H1 (cell line): ENCODE data around the gene GGT6. TPM values are rescaled to one million over a fixed set of nuclear protein-coding genes. Genes with fewer than 3 reads are reported as not detected.

Experiments
- CTCF ChIA-PET: fragments of 300-600 bp; sonication (Branson Sonifier 250); formaldehyde crosslinking; loops from one replicate; lab custom pipeline; 2021; ENCODE audit not compliant: partially characterized antibody; lab: Charles Lee
- POLR2A ChIA-PET: fragments of 300-600 bp; sonication (Branson Sonifier 250); formaldehyde crosslinking; loops from one replicate; lab custom pipeline; 2021; ENCODE audit warnings: inconsistent platforms; ENCODE audit not compliant: partially characterized antibody; lab: Charles Lee
- DNase-seq, 2 experiments: peaks; one replicate each; pipeline versions ENCODE4 v3.0.0 to v3.0.0-alpha.2; 2010 to 2022; ENCODE audit warnings: low spot score in 2 of 2, low read depth in 1 of 2, mixed read lengths in 1 of 2
- FAIRE-seq: peaks from 2 replicates; lab custom pipeline; 2011; peaks lifted over from hg19 to GRCh38; lab: Jason Lieb, UNC
- H2AFZ ChIP-seq: 2 replicates; pipeline ENCODE4 v1.8.1; 2012; ENCODE audit warnings: low read length, inconsistent platforms
- H2AK5ac ChIP-seq: 2 replicates; pipeline ENCODE4 v1.6.1; 2013; ENCODE audit warnings: low read depth, low read length
- H2BK120ac ChIP-seq: replicated peaks from 2 replicates; pipeline ENCODE3; 2013; ENCODE audit warnings: low read depth, low read length, inconsistent platforms
- H2BK12ac ChIP-seq: 2 replicates; pipeline ENCODE4 v1.6.1; 2013; ENCODE audit warnings: low read depth, low read length
- H2BK15ac ChIP-seq: 2 replicates; pipeline ENCODE4 v1.6.1; 2013; ENCODE audit warnings: low read length
- H2BK20ac ChIP-seq: 2 replicates; pipeline ENCODE4 v1.6.1; 2013; ENCODE audit warnings: low read length
- H2BK5ac ChIP-seq: 2 replicates; pipeline ENCODE4 v1.6.1; 2013; ENCODE audit warnings: low read depth, low read length
- H3K14ac ChIP-seq: 2 replicates; pipeline ENCODE4 v1.6.1; 2013; ENCODE audit warnings: inconsistent platforms; ENCODE audit not compliant: insufficient read length
- H3K18ac ChIP-seq: 2 replicates; pipeline ENCODE4 v1.6.1; 2013; ENCODE audit warnings: low read length; ENCODE audit errors: extremely low read depth
- H3K23ac ChIP-seq: 2 replicates; pipeline ENCODE4 v1.6.1; 2013; ENCODE audit warnings: inconsistent platforms; ENCODE audit not compliant: insufficient read length
- H3K23me2 ChIP-seq: 2 replicates; pipeline ENCODE4 v1.6.1; 2013; ENCODE audit warnings: low read depth, low read length
- H3K27ac ChIP-seq: 2 replicates; pipeline ENCODE4 v1.6.1; 2011; ENCODE audit warnings: low read depth, low read length, inconsistent platforms
- H3K27me3 ChIP-seq, 4 experiments: replicated peaks in 1 of 4; 1 replicate in 1 of 4; 2 replicates in 3 of 4; pipeline versions ENCODE4 v1.6.1 to v1.8.1; 2011 to 2013; ENCODE audit warnings: low read length in 3 of 4, mild to moderate bottlenecking in 3 of 4, inconsistent platforms in 2 of 4, mixed read lengths in 2 of 4, moderate library complexity in 1 of 4; ENCODE audit not compliant: control insufficient read depth in 3 of 4, insufficient read depth in 3 of 4; ENCODE audit errors: extremely low read depth in 1 of 4
- H3K36me3 ChIP-seq, 4 experiments: 2 replicates each; pipeline versions ENCODE4 v1.6.1 to v1.8.1; 2011 to 2013; ENCODE audit warnings: mild to moderate bottlenecking in 4 of 4, low read length in 3 of 4, moderate library complexity in 2 of 4, control low read depth in 1 of 4, inconsistent platforms in 1 of 4; ENCODE audit not compliant: insufficient read depth in 4 of 4, control insufficient read depth in 2 of 4
- H3K4ac ChIP-seq: replicated peaks from 2 replicates; pipeline ENCODE3; 2013; ENCODE audit warnings: low read length, low read depth, mixed read lengths, inconsistent platforms; ENCODE audit not compliant: insufficient read length
- H3K4me1 ChIP-seq, 4 experiments: replicated peaks in 1 of 4; 1 replicate in 1 of 4; 2 replicates in 3 of 4; pipeline versions ENCODE4 v1.6.1 to v1.8.1; 2011 to 2013; ENCODE audit warnings: low read length in 3 of 4, inconsistent platforms in 2 of 4, mixed read lengths in 1 of 4; ENCODE audit not compliant: insufficient read depth in 4 of 4, control insufficient read depth in 3 of 4
- H3K4me2 ChIP-seq, 2 experiments: 2 replicates each; pipeline versions ENCODE4 v1.6.1 to v1.8.1; 2011 to 2013; ENCODE audit warnings: low read depth in 2 of 2, low read length in 2 of 2, control low read depth in 1 of 2, inconsistent platforms in 1 of 2, mild to moderate bottlenecking in 1 of 2; ENCODE audit not compliant: insufficient read depth in 1 of 2
- H3K4me3 ChIP-seq, 4 experiments: fragments of 200-600, 300-600 bp in 1 of 4; sonication (generic), shearing (Covaris generic), sonication (Bioruptor Twin) in 1 of 4; 2 replicates each; pipeline versions ENCODE4 v1.5.1 to v1.8.1; 2011 to 2016; ENCODE audit warnings: low read length in 4 of 4, low read depth in 3 of 4, control low read depth in 2 of 4, inconsistent platforms in 2 of 4, mild to moderate bottlenecking in 2 of 4, mixed read lengths in 1 of 4, moderate library complexity in 1 of 4; ENCODE audit not compliant: insufficient read depth in 2 of 4; ENCODE audit errors: extremely low read depth in 1 of 4
- H3K56ac ChIP-seq: replicated peaks from 2 replicates; pipeline ENCODE3; 2013; ENCODE audit warnings: low read depth, mild to moderate bottlenecking, mixed read lengths, low read length, inconsistent platforms; ENCODE audit not compliant: insufficient read length
- H3K79me1 ChIP-seq: 2 replicates; pipeline ENCODE4 v1.6.1; 2013; ENCODE audit warnings: low read depth, low read length, control low read depth
- H3K79me2 ChIP-seq, 2 experiments: 2 replicates each; pipeline versions ENCODE4 v1.6.1 to v1.8.1; 2012 to 2013; ENCODE audit warnings: low read length in 2 of 2, mild to moderate bottlenecking in 2 of 2, inconsistent platforms in 1 of 2; ENCODE audit not compliant: insufficient read depth in 2 of 2, control insufficient read depth in 1 of 2
- H3K9ac ChIP-seq, 4 experiments: replicated peaks in 1 of 4; 1 replicate in 1 of 4; 2 replicates in 3 of 4; pipeline versions ENCODE4 v1.6.1 to v1.8.1; 2011 to 2013; ENCODE audit warnings: low read depth in 3 of 4, low read length in 3 of 4, control low read depth in 2 of 4, mild to moderate bottlenecking in 2 of 4, moderate library complexity in 2 of 4, inconsistent platforms in 1 of 4; ENCODE audit errors: extremely low read depth in 1 of 4
- H3K9me3 ChIP-seq, 2 experiments: 2 replicates each; pipeline versions ENCODE4 v1.6.1 to v1.8.1; 2012 to 2013; ENCODE audit warnings: mild to moderate bottlenecking in 2 of 2, moderate library complexity in 2 of 2, control low read depth in 1 of 2, inconsistent platforms in 1 of 2, low read depth in 1 of 2, low read length in 1 of 2, mixed read lengths in 1 of 2; ENCODE audit not compliant: insufficient read depth in 2 of 2
- H4K20me1 ChIP-seq, 2 experiments: replicated peaks in 1 of 2; 2 replicates each; pipeline versions ENCODE3 to v1.8.1; 2011 to 2013; ENCODE audit warnings: inconsistent platforms in 2 of 2, low read length in 2 of 2, mild to moderate bottlenecking in 1 of 2; ENCODE audit not compliant: insufficient read depth in 2 of 2, control insufficient read depth in 1 of 2
- H4K5ac ChIP-seq: 2 replicates; pipeline ENCODE4 v1.6.1; 2013; ENCODE audit warnings: low read length, low read depth, mixed read lengths, inconsistent platforms; ENCODE audit not compliant: insufficient read length
- H4K8ac ChIP-seq: 2 replicates; pipeline ENCODE4 v1.8.0; 2013; ENCODE audit warnings: mild to moderate bottlenecking, moderate library complexity, low read length, inconsistent platforms; ENCODE audit not compliant: insufficient read depth; ENCODE audit errors: extremely low read depth
- H4K91ac ChIP-seq: replicated peaks from 2 replicates; pipeline ENCODE3; 2013; ENCODE audit warnings: low read length, mixed read lengths, inconsistent platforms; ENCODE audit not compliant: insufficient read length
- CBX5 ChIP-seq: fragments of 300-800, 300-1000 bp; sonication (generic); IDR thresholded peaks from 2 replicates; pipeline ENCODE4 v1.7.1; 2016; ENCODE audit warnings: antibody characterized with exemption, low read length, low read depth
- EGR1 ChIP-seq: IDR thresholded peaks from 2 replicates; pipeline ENCODE4 v1.6.1; 2011; ENCODE audit warnings: low read depth, low read length, borderline replicate concordance
- EZH2 ChIP-seq: fragments of 200-600 bp; sonication (generic); IDR thresholded peaks from 2 replicates; pipeline ENCODE4 v1.7.1; 2012; ENCODE audit warnings: low read depth, mild to moderate bottlenecking, moderate library complexity, low read length, inconsistent platforms; ENCODE audit not compliant: severe bottlenecking
- GABPA ChIP-seq: IDR thresholded peaks from 2 replicates; pipeline ENCODE4 v1.6.1; 2011; ENCODE audit warnings: mild to moderate bottlenecking, low read length, moderate library complexity, borderline replicate concordance; ENCODE audit not compliant: insufficient read depth
- HDAC2 ChIP-seq, 2 experiments: fragments of 300-600 bp in 1 of 2; sonication (generic) in 1 of 2; IDR thresholded peaks; 2 replicates each; pipeline ENCODE4 v1.6.1; 2011 to 2012; ENCODE audit warnings: low read depth in 2 of 2, low read length in 2 of 2, mild to moderate bottlenecking in 2 of 2, moderate library complexity in 2 of 2, borderline replicate concordance in 1 of 2, inconsistent platforms in 1 of 2
- MAX ChIP-seq: IDR thresholded peaks from 2 replicates; pipeline ENCODE4 v1.6.1; 2012; ENCODE audit warnings: inconsistent platforms
- RAD21 ChIP-seq, 2 experiments: IDR thresholded peaks in 1 of 2; conservative IDR thresholded peaks in 1 of 2; 2 replicates each; pipeline ENCODE4 v1.6.1; 2011; ENCODE audit warnings: low read depth in 2 of 2, low read length in 2 of 2, improper control_type of control experiment in 1 of 2, inconsistent platforms in 1 of 2, mild to moderate bottlenecking in 1 of 2, moderate library complexity in 1 of 2
- SIX5 ChIP-seq: IDR thresholded peaks from 2 replicates; pipeline ENCODE4 v1.6.1; 2011; ENCODE audit warnings: mild to moderate bottlenecking, low read depth, low read length
- WGBS, 2 experiments: shearing (Covaris generic) in 1 of 2; methylation state at CpG; one replicate each; pipeline versions ENCODE4 v1.1.6 to v1.1.7; 2013 to 2015; ENCODE audit warnings: low lambda C conversion rate in 2 of 2, mixed read lengths in 2 of 2, inconsistent platforms in 1 of 2, low coverage in 1 of 2, missing lambda C conversion rate in 1 of 2; ENCODE audit not compliant: insufficient replicate concordance in 2 of 2, insufficient coverage in 1 of 2, insufficient read length in 1 of 2; ENCODE audit errors: extremely low coverage in 1 of 2, missing lambda C conversion rate in 1 of 2; 5-methylcytosine and 5-hydroxymethylcytosine counted together
- polyA plus RNA-seq, 7 experiments: library from polyadenylated mRNA; depleted of rRNA in 3 of 7; stranded (reverse) in 5 of 7; unstranded in 2 of 7; fragments of >200 nt in 5 of 7; fragments of 200-250 nt in 2 of 7; gene quantifications; 1 replicate in 5 of 7; 2 replicates in 1 of 7; 4 replicates in 1 of 7; pipeline versions ENCODE4 v1.2.1 to v1.2.3, GENCODE V29; 2011 to 2013; ENCODE audit warnings: missing spikeins in 2 of 7, mixed read lengths in 2 of 7
- total RNA-seq: library from RNA; stranded (reverse); fragmentation: NEBNext Ultra II Directional; extraction: Animal tissue kit (Norgen Biotek cat#: 25700); gene quantifications from 2 replicates; pipeline ENCODE4 v1.2.1, GENCODE V29; 2021

Gene GGT6
- total and polyA plus RNA-seq, 2 of the 8 experiments (the other 6 are each of a cell fraction or from before 2014, with no cell fraction given): 0.18 TPM; not detected in 1

DNA sequence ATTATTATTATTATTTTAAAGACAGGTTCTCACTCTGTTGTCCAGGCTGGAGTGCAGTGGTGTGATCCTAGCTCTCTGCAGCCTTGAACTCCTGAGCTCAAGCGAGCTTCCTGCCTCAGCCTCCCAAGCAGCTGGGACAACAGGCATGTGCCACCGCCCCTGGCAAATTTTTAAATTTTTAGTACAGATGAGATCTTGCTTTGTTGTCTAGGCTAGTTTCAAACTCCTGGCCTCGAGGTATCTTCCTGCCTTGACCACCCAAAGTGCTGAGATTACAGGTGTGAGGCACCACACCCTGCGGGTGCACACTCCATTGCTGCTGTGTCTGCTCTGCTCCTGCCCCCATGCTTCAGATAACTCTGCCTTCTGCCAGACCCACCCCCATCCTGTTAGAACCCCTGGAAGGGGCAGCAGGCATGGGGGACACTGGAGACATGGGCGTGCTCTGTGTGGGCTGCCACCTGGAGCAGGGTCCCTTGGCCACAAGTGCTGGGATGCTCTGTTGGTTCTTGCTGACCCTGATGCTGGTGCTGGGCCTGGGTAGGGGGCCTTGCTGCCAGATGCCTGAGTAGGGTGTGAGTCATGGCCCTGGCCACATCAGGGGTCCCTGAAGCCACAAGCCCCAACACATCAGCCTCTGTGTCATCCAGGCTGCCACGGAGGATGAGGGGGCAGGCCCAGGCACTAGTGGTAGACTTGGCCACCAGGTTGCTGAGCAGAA lies 2.6 kb downstream of the GGT6 start:
- H2AFZ ChIP-seq: no peak overlapping the region
- POLR2A ChIA-PET: interaction anchor here (0.7 to 32.8 kb wide), 3 partner anchors 28 to 265 kb away, joined by 3 to 546 read pairs (median 3); no protein-coding TSS in a partner anchor
- H3K18ac ChIP-seq: no peak overlapping the region
- no peak overlapping the region; a peak in 1 of 7 replicates for H3K9ac ChIP-seq
- DNase-seq: no peak
- H2BK15ac ChIP-seq: no peak overlapping the region
- no peaks in the 10 kb centered on the region for H4K20me1 ChIP-seq
- CTCF ChIA-PET: interaction anchor here (1.0 to 4.1 kb wide), 6 partner anchors 8 to 68 kb away, joined by 3 to 32 read pairs (median 4); no protein-coding TSS in a partner anchor
- H3K36me3 ChIP-seq: peaks cover 6 to 12% (median 7%) of the 10 kb centered on the region in 4 experiments; a peak in 5 of 8 replicates
- no peak overlapping the region for H3K4me3 ChIP-seq
- H2AK5ac ChIP-seq: no peak overlapping the region
- no peak overlapping the region for H3K23ac ChIP-seq
- peaks cover 7 to 21% (median 12%) of the 10 kb centered on the region in 4 experiments; a peak in 6 of 7 replicates for H3K4me1 ChIP-seq
- 91% methylated on average over 6 of the region's 6 CpGs; no CpG with 5 or more reads in 1 of the 2 experiments for WGBS, 2 experiments
- H4K91ac ChIP-seq: peak overlapping the region; percentile 16
- no peak overlapping the region for H2BK5ac ChIP-seq
- no peak overlapping the region for H3K4me2 ChIP-seq
- H2BK20ac ChIP-seq: 0 out of 2 replicates have a peak overlapping the region, but pooled peaks have one; percentile 61
- no peak for FAIRE-seq
- no peak overlapping the region for H4K5ac ChIP-seq
- H3K4ac ChIP-seq: no peak overlapping the region
- H3K14ac ChIP-seq: no peak overlapping the region
- H3K27ac ChIP-seq: no peak overlapping the region
- no peak overlapping the region for H2BK120ac ChIP-seq
- no peaks in the 10 kb centered on the region for H3K27me3 ChIP-seq
- H3K79me2 ChIP-seq: peaks cover 0 to 21% of the 10 kb centered on the region in 2 experiments; a peak in 3 of 4 replicates
- no peak overlapping the region; the same call in 1 of the 2 replicates for H4K8ac ChIP-seq
- peak overlapping the region; percentile 60; the same call in 1 of the 2 replicates for H2BK12ac ChIP-seq
- no peak overlapping the region for H3K56ac ChIP-seq
- peaks cover 10% of the 10 kb centered on the region for H3K79me1 ChIP-seq
- TF ChIP-seq HDAC2 (IDR thresholded peaks at IDR 0.05; ENCODE audit: borderline replicate concordance in 1 of 2, low read depth in 2 of 2, low read length in 2 of 2): no peak
- no peak for TF ChIP-seq SIX5
- no peak for TF ChIP-seq EZH2
- TF ChIP-seq MAX: no peak
- TF ChIP-seq EGR1: no peak
- no peak for TF ChIP-seq CBX5
- TF ChIP-seq GABPA: no peak
- TF ChIP-seq RAD21 (IDR thresholded peaks at IDR 0.05 in 1 of 2, conservative IDR thresholded peaks at IDR 0.05 in 1 of 2; ENCODE audit: low read depth in 2 of 2, low read length in 2 of 2): no peak
- no peaks in the 10 kb centered on the region for H3K9me3 ChIP-seq
- peaks cover 14% of the 10 kb centered on the region; the same call in 1 of the 2 replicates for H3K23me2 ChIP-seq
